Skin of body (tissue), 2 donors: ENCODE results near the gene PRKCSH. TPM values are rescaled to one million over a fixed set of nuclear protein-coding genes. Genes with fewer than 3 reads are reported as not detected.
"Not testable (repeated sequence)": the region's sequence is repeated elsewhere in the genome, so short reads cannot be mapped to it uniquely, and the experiment has no call there.

Source experiments
- DNase-seq: peaks from one replicate; lab custom pipeline; 2025; lab: John Stamatoyannopoulos, UW
- total RNA-seq: library from RNA; depleted of rRNA; stranded (reverse); fragments of >200 nt; gene quantifications from one replicate; pipeline ENCODE4 v1.2.3, GENCODE V29; 2014

Gene PRKCSH
- total RNA-seq, 1 donor from 2014 or later, result 62.4 TPM

DNA sequence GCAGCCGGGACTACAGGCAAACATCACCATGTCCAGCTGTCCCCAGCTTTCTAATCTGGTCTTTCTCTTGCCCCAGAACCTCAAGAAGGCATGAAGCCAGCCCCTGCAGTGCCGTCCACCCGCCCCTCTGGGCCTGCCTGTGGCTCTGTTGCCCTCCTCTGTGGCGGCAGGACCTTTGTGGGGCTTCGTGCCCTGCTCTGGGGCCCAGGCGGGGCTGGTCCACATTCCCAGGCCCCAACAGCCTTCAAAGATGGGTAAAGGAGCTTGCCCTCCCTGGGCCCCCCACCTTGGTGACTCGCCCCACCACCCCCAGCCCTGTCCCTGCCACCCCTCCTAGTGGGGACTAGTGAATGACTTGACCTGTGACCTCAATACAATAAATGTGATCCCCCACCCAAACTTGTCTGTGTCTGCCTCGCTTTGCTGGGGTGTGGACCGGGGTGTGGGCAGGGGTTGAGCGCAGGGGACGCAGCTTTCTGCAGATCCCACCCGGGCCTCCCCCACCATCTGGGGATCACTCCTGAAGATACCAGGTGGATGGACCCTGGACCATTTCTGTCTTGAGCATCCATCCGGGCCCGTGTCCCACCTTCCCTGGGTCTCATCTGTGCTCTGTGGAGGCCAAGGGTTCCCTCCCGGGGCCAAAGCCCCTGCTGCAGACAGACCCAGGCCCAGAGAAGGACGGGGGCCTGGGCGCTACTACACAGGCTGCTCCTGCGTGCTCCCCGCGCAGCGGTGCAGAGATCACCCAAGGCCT is 15.3 kb downstream of the PRKCSH start:
- DNase-seq, result no peak

DNA sequence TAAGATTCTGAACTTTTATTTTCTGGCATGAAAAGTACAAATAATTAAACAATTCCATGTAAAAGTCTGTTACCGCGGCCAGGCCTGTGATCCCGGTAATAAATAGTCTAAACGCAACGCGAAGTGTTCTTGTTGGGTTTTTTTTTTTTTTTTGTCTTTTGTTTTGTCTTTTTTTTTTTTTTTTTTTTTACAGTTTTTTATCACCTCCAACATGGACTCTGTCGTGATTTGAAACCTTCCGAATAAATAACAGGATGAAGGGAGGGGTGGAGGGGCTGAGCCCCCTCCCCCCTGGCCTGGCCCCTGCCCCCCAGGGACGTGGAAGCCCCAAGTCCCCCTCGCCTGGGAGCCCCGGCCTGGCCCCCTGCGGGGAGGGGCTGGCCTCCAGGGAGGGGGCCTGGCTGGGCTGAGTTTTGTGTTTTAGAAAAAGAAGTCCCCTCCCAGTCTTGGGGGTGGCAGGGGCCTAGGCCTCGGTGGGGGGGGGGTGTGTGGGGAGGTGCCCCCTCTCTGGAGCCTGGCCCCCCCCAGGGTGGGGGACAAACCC is 16.0 kb downstream of the PRKCSH start:
- no peak for DNase-seq

DNA sequence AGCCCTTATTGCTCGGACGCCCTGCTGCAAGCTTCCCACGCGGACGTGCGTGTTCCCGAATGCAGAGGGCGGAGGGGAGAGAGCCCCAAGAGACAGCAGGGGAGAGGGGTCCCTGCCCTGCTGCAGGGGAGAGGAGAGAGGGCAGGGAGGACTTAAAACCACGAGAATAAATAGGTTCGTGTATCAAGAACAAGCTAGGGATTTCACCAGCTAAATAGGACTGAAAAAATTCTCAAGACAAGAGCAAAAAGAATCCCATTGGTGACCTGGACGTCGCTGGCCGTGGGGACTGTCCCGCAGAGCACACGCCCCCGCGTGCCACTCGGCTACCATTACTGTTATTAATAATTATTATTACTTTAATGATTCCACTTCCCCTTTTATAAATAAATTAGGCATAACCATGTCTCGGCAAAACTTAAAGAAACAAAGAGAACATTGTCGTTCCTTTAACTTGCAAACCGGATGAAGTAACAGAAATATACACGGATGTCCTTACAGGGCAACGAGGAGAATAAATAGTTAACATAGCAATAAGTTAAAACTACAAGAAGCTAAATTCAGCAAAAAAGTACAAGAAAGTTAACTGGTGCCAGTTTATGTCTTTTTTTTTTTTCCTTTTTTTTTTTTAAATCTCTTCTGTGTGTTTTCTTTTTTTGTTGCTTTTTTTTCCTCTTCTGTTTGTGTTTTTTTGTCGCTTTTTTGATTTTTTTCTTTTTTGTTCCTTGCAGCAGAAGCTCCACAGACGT is 16.6 kb downstream of the PRKCSH start:
- no peak for DNase-seq

DNA sequence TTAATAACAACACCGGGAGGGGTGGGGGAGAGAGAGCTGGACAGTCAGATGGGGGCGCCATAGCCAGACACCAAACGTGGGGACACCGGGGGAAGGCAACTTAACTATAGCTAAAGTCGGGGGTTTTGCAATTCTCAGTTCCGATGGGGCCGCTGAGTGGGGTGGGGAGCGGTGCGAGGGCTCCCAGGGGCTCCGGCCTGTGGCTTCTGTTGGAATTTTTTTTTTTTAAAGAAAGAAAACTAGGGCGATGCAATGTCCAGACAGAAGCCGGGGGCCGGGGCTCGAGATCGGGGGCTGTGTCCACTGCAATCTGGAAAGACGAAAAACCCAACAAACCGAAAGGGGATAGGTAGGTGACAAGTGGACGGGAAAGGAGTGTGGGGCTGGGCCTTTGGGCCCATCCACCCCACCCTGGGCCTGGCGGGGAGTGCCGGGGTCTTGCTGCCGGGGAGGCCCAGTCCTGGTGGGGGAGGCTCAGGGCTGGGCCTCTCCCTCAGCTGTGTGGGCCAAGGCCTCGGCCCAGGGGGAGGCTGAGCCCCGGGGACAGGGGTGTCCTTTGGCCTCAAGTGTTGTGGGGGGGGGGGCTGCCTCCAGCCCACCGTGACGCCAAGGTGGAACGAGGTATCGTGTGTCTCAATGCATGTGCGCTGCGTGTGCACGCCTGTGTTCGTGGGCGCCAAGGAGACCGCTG is 17.3 kb downstream of the PRKCSH start:
- DNase-seq, result no peak

- no peak for DNase-seq
These were observed 18.3 kb downstream of the PRKCSH start for GRCh38 chr19:11453468-11454341.

GRCh38 chr19:11455233-11455554 is 19.8 kb downstream of the PRKCSH start:
- not testable (repeated sequence) for DNase-seq

DNA sequence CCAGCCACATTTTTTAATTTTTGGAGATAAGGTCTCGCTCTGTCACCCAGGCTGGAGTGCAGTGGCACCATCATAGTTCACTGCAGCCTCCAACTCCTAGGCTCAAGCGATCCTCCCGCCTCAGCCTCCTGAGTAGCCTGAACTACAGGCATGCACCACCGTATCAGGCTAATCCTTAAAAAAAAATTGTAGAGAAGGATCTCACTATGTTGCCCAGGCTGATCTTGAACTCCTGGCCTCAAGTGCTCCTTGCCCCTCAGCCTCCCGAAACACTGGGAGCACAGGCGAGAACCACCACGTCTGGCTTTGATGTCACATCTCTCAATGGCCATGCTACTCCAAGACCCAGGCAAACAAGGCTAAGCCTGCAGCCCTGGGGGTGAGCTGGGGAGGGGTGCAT is 21.2 kb downstream of the PRKCSH start:
- DNase-seq, result no peak

DNA sequence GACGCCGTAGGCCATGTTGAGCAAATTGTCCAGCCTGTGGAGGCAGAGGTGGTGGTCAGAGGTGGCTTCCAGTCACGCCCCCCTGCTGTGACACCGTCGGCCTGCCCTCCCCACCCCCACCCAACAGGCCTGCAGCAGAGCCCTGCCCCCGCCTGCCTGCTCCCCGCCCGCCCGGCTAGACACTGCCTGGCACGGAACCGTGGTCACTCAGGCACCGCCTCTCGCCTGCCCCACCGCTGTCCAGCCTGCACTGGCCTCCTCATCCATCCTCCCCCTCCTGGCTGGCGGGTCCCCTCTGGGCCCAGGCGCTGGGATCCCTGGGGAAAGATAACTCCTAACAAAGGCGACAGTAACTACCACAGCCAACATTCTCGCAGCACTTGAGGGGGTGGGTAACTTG is 21.7 kb downstream of the PRKCSH start:
- DNase-seq, result no peak

DNA sequence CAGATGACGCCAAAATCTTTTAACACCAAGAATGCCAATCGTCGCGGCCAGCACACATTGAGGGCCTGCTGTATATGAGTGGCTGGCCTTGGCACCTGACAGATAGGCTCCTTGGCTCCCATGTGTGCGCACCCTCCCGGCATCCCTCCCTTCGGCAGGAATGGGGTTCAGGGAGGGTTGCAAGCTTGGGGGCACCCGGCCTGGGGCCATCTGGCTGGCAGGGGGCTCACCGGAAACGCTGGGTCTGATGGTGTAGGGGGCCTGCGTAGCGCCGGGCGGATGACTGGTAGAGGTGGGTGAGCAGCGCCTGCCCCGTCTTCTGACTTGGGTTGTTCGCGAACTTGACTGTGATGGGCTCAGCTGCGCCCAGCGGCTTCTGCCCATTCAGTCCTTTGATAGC is 22.4 kb downstream of the PRKCSH start:
- no peak for DNase-seq

GRCh38 chr19:11458236-11458900 is 22.9 kb downstream of the PRKCSH start:
- no peak for DNase-seq

DNA sequence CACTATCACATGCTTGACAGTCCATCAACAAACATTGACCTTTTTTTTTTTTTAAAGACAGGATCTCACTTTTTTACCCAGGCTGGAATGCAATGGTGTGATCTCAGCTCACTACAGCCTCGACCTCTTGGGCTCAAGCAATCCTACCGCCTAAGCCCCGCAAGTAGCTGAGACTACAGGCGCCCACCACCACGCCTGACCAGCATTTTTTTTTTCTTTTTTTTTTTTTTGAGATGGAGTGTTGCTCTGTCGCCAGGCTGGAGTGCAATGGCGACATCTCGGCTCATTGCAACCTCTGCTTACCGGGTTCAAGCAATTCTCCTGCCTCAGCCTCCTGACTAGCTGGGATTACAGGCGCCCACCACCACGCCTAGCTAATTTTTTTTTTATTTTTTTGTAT is 23.5 kb downstream of the PRKCSH start:
- DNase-seq, result not testable (repeated sequence)

DNA sequence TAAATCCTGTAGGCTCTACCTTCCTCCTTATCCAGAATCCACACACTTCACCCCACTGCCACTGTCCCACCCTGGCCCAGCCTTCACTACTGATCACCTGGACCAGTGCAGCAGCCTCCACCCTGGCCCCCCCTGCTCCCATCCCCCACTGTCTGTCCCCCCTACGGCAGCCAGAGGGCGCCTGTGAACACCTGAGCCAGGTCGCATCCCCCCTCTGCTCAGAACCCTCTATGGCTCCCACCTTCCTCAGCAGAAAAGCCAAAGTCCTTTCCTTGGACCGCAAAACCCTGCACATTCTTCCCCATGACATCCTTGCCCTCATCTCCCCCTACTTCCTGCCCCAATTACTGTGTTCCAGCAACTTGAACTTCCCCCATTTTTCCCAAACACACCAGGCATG is 24.8 kb downstream of the PRKCSH start:
- no peak for DNase-seq

DNA sequence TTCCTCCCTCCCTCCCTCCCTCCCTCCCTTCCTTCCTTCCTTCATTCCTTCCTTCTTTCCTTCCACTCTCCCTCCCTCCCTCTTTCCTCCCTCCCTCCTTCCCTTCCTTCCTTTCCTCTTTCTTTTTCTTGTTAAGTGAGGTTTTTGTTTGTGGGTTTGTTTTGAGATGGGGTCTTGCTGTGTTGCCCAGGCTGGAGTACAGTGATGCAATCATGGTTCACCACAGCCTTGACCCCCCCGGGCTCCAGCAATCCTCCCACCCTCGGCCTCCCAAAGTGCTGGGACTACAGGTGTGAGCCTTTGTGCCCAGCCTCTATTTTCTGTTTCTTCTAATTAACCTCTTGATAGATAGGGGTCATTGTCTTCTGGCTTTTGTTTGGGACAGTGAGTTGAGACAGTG is 26.0 kb downstream of the PRKCSH start:
- DNase-seq, result no peak

DNA sequence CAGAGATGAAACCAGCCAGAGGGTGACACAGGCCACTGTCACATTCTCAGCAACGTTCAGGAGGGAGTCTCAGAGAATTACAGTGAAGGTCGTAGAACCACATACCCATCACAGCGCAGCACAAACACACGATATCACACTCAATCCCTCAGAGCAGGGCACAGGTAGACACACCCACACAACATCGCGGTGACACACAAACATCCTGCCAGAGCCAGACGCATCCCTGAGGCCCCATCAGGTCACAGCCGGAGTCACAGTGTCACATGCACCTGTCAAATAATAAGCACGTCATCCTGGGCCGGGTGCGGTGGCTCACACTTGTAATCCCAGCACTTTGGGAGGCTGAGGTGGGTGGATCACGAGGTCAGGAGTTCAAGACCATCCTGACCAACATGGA is 28.0 kb downstream of the PRKCSH start:
- no peak for DNase-seq

- DNase-seq, result no peak
These were observed 29.2 kb downstream of the PRKCSH start for GRCh38 chr19:11464333-11465265.

DNA sequence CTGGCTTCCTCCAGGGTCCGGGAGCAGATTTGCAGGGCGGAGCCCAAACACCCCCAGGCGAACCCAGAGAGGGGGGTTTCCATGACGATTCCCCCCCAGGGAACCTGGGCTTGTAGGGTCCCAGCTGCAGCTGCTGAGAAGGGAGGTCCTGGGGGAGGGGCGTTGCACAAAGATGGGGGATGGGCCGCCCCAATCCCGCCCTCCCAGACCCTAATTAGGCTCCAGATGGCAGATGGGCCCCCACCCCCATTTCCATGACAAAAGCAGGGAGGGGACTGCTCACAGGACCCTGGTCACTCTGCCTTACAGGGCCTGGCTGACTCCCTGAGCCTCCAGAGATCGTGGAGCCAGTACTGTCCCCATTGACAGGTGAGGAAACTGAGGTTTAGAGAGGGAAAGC is 30.2 kb downstream of the PRKCSH start:
- DNase-seq, result no peak

DNA sequence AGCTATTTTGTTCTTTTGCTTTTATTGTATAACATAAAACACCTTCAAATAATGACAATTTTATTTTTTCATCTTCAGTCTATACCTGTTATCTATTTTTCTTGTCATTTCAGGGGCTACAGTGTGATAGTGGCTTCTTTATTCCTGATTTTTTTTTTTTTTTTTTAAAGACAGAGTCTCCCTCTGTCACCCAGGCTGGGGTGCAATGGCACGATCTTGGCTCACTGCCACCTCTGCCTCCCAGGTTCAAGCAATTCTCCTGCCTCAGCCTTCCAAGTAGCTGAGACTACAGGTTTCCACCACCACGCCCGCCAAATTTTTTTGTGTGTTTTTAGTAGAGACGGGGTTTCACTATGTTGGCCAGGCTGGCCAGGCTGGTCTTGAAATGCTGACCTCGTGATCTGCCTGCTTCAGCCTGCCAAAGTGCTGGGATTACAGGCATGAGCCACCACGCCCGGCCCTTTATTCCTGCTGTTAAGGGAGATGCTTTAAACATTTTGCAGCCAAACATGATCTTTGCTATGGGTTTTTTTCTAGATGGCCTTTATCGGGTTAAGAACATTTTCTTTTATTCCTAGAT is 32.9 kb downstream of the PRKCSH start:
- DNase-seq, result not testable (repeated sequence)

DNA sequence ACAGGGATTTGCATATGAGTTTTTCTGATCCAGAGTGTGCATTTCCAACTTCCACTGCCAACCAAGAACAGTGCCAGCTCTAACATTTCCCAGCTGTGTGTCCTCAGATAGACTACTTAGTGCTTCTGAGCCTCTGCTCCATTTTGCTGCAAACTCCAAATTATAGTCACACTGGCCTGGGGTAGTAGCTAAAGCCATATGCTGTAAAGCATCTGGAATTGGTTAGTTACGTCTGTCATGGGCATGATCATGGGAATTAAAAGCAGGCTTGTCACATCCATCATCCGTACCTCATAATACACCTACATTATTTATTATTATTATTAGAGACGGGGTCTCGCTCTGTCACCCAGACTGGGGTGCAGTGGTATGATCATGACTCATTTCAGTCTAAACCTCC is 38.3 kb downstream of the PRKCSH start:
- no peak for DNase-seq

DNA sequence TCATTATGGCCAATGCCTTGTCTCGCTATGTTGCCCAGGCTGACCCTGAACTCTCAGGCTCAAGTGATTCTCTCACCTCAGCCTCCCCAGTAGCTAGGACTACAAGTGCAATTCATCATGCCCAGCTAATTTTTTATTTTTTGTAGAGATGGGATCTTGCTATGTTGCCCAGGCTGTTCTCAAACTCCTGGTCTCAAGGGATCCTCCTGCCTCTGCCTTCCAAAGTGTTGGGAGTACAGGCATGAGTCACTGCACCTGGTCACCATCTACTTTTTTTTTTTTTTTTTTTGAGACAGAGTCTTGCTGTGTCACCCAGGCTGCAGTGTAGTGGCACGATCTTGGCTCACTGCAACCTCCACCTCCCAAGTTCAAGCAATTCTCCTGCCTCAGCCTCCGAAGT is 39.9 kb downstream of the PRKCSH start:
- DNase-seq, result not testable (repeated sequence)
